ENCODE results near the gene GREB1L.

DNA sequence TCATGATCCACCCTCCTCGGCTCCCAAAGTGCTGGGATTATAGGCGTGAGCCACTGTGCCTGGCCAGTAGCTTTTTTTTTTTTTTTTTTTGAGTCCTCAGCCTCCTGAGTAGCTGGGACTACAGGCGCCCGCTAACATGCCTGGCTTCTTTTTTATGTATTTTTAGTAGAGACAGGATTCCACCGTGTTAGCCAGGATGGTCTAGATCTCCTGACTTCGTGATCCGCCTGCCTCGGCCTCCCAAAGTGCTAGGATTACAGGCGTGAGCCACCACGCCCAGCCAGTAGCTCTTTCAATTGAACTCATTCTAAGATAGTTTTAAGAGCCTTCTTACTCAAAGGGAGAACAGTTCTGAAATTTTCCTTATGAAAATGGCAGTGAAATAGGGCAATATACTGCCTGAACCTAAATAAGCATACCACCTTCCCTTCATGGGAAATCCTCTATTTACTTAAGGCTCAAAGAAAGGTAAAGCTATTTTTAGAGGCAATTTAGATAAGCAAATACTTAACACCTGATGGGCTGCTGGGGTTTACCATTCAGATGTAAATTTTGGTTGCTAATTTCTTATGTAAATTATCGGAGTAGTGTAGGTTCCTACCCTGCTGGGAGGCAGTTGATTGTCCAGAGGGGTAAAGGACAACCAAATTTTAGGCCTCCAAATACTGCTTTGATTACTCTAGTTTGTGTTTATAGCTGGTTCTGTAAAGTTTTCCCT is 144.7 kb downstream of the GREB1L start:
- TF ChIP-seq, protein P1, sequence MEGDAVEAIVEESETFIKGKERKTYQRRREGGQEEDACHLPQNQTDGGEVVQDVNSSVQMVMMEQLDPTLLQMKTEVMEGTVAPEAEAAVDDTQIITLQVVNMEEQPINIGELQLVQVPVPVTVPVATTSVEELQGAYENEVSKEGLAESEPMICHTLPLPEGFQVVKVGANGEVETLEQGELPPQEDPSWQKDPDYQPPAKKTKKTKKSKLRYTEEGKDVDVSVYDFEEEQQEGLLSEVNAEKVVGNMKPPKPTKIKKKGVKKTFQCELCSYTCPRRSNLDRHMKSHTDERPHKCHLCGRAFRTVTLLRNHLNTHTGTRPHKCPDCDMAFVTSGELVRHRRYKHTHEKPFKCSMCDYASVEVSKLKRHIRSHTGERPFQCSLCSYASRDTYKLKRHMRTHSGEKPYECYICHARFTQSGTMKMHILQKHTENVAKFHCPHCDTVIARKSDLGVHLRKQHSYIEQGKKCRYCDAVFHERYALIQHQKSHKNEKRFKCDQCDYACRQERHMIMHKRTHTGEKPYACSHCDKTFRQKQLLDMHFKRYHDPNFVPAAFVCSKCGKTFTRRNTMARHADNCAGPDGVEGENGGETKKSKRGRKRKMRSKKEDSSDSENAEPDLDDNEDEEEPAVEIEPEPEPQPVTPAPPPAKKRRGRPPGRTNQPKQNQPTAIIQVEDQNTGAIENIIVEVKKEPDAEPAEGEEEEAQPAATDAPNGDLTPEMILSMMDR (conservative IDR thresholded peaks at IDR 0.05 in 1 of 2, IDR thresholded peaks at IDR 0.05 in 1 of 2; ENCODE audit: low read depth in 1 of 2, low read length in 2 of 2) = no peak
- no peak for TF ChIP-seq EZH2 (IDR thresholded peaks at IDR 0.05; ENCODE audit: low read length, missing control alignments)

Measured in fibroblast of lung (primary cell).